Measurements from ENCODE around the gene SLC38A10. TPM values are rescaled to one million over a fixed set of nuclear protein-coding genes. Genes with fewer than 3 reads are reported as not detected.
A peak's percentile ranks its signal among the peaks of the same experiment; 100 is the strongest.

SLC38A10 gene
- total and polyA plus RNA-seq, 7 donors, result 7.8 to 88.7 (median 37.9) TPM

- peaks cover 0 to 29% (median 14%) of the 10 kb centered on the region in 4 donors for H3K36me3 ChIP-seq
- intact Hi-C loops (cut with DNase I), result no loop called here
Observed at GRCh38 chr17:81287741-81288430, 7.2 kb downstream of the SLC38A10 start.

GRCh38 chr17:81287152-81287551 lies 8.0 kb downstream of the SLC38A10 start:
- Histone ChIP-seq H3K4me3 (no peak overlapping the region), H3K4me1 (peaks cover 0 to 18% (median 16%) of the 10 kb centered on the region in 4 donors), H3K27me3 (no peaks in the 10 kb centered on the region), H3K9me3 (no peaks in the 10 kb centered on the region), H3K27ac (no peak overlapping the region), H3K36me3 (peaks cover 0 to 35% (median 19%) of the 10 kb centered on the region in 4 donors)
- intact Hi-C loops (cut with DNase I), result no loop called here
- no peak for TF ChIP-seq POLR2AphosphoS5 (IDR thresholded peaks at IDR 0.05)
- TF ChIP-seq POLR2A (IDR thresholded peaks at IDR 0.05), result no peak
- no peak for TF ChIP-seq CTCF (IDR thresholded peaks at IDR 0.05)
- TF ChIP-seq EP300 (IDR thresholded peaks at IDR 0.05), result no peak
- no peak for DNase-seq
- 93 to 94% methylated on average over 21 of the region's 21 CpGs for WGBS, 2 donors

More at GRCh38 chr17:81287741-81288430, 7.2 kb downstream of the SLC38A10 start:
- Histone ChIP-seq H3K4me1 (peaks cover 0 to 25% (median 22%) of the 10 kb centered on the region in 4 donors), H3K4me3 (no peak overlapping the region), H3K27me3 (no peaks in the 10 kb centered on the region), H3K9me3 (no peaks in the 10 kb centered on the region), H3K27ac (peak overlapping the region in 1 of 4 donors; percentile 11)
- TF ChIP-seq POLR2AphosphoS5 (IDR thresholded peaks at IDR 0.05), result no peak
- 81 to 91% methylated on average over 16 of the region's 16 CpGs for WGBS, 2 donors
- DNase-seq, result no peak

GRCh38 chr17:81286491-81287145 lies 8.5 kb downstream of the SLC38A10 start:
- intact Hi-C loops (cut with DNase I), result no loop called here
- 91 to 93% methylated on average over 23 of the region's 23 CpGs for WGBS, 2 donors
- Histone ChIP-seq H3K9me3 (no peaks in the 10 kb centered on the region), H3K27ac (peak overlapping the region; percentile 39 to 71 (median 63)), H3K4me3 (no peak overlapping the region), H3K27me3 (no peaks in the 10 kb centered on the region), H3K36me3 (peaks cover 0 to 40% (median 23%) of the 10 kb centered on the region in 4 donors), H3K4me1 (peaks cover 0 to 12% (median 12%) of the 10 kb centered on the region in 4 donors)
- no peak for TF ChIP-seq POLR2A (IDR thresholded peaks at IDR 0.05)
- no peak for TF ChIP-seq POLR2AphosphoS5 (IDR thresholded peaks at IDR 0.05)
- TF ChIP-seq EP300 (IDR thresholded peaks at IDR 0.05), result no peak
- TF ChIP-seq CTCF (IDR thresholded peaks at IDR 0.05), result no peak
- DNase-seq, result no peak

GRCh38 chr17:81285894-81286293 lies 9.2 kb downstream of the SLC38A10 start:
- H3K27ac ChIP-seq, result peak overlapping the region; percentile 39 to 71 (median 63)
- WGBS, 2 donors, result 70 to 86% methylated on average over 12 of the region's 12 CpGs
- DNase-seq, result no peak
- no peaks in the 10 kb centered on the region for H3K9me3 ChIP-seq
- intact Hi-C loops (cut with DNase I), result no loop called here
- no peaks in the 10 kb centered on the region for H3K27me3 ChIP-seq
- peaks cover 0 to 10% (median 9%) of the 10 kb centered on the region in 4 donors for H3K4me1 ChIP-seq
- peaks cover 0 to 41% (median 23%) of the 10 kb centered on the region in 4 donors for H3K36me3 ChIP-seq
- no peak for TF ChIP-seq POLR2AphosphoS5 (IDR thresholded peaks at IDR 0.05)
- no peak for TF ChIP-seq POLR2A (IDR thresholded peaks at IDR 0.05)
- no peak for TF ChIP-seq EP300 (IDR thresholded peaks at IDR 0.05)
- TF ChIP-seq CTCF (IDR thresholded peaks at IDR 0.05), result no peak
- peak overlapping the region in 2 of 4 donors; percentile 30 to 32 for H3K4me3 ChIP-seq

- peaks cover 0 to 10% (median 9%) of the 10 kb centered on the region in 4 donors for H3K4me1 ChIP-seq
- H3K27me3 ChIP-seq, result no peaks in the 10 kb centered on the region
- peak overlapping the region; percentile 39 to 71 (median 63) for H3K27ac ChIP-seq
- WGBS, 2 donors, result 37 to 80% methylated on average over 37 of the region's 37 CpGs
- TF ChIP-seq EP300 (IDR thresholded peaks at IDR 0.05) (no peak), POLR2AphosphoS5 (IDR thresholded peaks at IDR 0.05) (peak in 3 of 4 donors; percentile 20 to 54 (median 28))
- H3K9me3 ChIP-seq, result no peaks in the 10 kb centered on the region
- peak; percentile 88 for DNase-seq
- peaks cover 0 to 41% (median 26%) of the 10 kb centered on the region in 4 donors for H3K36me3 ChIP-seq
- peak overlapping the region in 3 of 4 donors; percentile 30 to 32 (median 31) for H3K4me3 ChIP-seq
- intact Hi-C loops (cut with DNase I), result no loop called here
Observed at GRCh38 chr17:81285179-81285878, 9.8 kb downstream of the SLC38A10 start.
